NCI-H345 treated with DMSO at 0.1 percent for 48 hours (cell line): ENCODE measurements around the gene UGT1A1.
A peak's percentile ranks its signal among the peaks of the same experiment; 100 is the strongest.
"Not testable (repeated sequence)": the region's sequence is repeated elsewhere in the genome, so short reads cannot be mapped to it uniquely, and the experiment has no call there.

Experiments used
- DNase-seq: peaks from one replicate; lab custom pipeline; 2025; ENCODE audit not compliant: unreplicated experiment; lab: John Stamatoyannopoulos, UW

UGT1A1 gene

DNA sequence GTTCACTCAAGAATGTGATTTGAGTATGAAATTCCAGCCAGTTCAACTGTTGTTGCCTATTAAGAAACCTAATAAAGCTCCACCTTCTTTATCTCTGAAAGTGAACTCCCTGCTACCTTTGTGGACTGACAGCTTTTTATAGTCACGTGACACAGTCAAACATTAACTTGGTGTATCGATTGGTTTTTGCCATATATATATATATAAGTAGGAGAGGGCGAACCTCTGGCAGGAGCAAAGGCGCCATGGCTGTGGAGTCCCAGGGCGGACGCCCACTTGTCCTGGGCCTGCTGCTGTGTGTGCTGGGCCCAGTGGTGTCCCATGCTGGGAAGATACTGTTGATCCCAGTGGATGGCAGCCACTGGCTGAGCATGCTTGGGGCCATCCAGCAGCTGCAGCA, at the start of gene UGT1A1:
Gene UGT1A1, plus strand, starts transcription at position 228 of the 400 bp plus-strand sequence. Its CDS starts 18 bp downstream, at position 246.
- no peak for DNase-seq

DNA sequence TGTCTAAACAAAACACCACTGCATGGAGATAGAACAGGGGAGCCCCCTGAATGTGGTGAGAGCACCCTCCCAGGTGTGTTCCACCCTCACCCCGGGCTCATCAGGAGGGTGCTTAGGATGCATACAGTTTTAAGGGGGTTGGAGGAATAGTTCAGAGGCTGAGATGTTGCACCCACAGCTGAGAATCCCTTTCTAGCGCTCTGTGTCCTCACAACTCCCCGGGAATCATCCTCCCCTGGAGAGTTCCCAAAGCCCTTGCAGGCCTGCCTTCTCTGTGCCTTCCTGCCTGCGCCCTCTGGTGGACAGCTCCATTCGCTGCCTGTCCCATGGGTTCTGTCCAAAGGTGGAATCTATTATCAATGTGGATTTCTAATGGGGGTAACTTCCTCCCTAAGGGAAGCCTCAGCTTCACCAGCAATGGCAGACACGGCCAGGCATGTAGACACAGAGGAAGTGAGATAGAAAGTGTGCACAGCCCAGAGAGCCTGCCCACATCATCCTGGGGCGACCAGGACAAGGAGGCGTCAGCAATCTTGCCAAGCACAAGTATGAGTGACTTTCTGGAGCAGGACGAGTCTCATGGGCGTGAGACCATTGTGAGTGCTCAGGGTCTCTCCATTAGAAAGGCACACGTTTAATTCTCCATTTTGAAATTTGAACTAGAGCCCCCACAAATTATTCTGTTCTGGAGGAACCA, 48.6 kb upstream of the UGT1A1 start:
- peak; percentile 37 for DNase-seq

DNA sequence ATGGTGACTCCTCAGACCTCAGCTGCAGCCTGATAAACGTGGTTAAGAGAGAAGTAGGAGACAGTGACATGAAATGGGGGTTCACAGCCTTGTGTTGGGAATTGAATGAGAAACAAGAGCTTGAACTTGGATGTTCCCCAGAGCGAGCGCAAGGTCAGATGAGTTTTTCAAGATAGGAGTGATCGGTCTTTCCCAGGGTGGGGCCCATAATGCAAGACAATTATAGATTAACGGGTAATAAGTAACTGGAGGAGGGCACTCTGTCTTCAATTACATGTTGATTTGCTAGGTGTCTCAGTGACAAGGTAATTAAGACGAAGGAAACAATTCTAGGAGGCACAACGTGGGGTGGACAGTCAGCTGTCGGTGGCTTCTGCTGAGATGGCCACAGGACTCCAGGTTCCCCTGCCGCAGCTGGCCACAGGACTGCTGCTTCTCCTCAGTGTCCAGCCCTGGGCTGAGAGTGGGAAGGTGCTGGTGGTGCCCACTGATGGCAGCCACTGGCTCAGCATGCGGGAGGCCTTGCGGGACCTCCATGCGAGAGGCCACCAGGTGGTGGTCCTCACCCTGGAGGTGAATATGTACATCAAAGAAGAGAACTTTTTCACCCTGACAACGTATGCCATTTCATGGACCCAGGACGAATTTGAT, 47.3 kb upstream of the UGT1A1 start, which contains the start of gene UGT1A5:
Gene UGT1A5, plus strand, starts transcription at position 297 of the 651 bp plus-strand sequence. Its CDS starts 85 bp downstream, at position 382.
- DNase-seq: no peak

DNA sequence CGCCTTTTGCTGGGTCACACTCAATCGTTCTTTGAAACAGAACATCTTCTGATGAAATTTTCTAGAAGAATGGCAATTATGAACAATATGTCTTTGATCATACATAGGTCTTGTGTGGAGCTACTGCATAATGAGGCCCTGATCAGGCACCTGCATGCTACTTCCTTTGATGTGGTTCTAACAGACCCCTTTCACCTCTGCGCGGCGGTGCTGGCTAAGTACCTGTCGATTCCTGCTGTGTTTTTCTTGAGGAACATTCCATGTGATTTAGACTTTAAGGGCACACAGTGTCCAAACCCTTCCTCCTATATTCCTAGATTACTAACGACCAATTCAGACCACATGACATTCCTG, 46.8 kb upstream of the UGT1A1 start:
- no peak for DNase-seq

DNA sequence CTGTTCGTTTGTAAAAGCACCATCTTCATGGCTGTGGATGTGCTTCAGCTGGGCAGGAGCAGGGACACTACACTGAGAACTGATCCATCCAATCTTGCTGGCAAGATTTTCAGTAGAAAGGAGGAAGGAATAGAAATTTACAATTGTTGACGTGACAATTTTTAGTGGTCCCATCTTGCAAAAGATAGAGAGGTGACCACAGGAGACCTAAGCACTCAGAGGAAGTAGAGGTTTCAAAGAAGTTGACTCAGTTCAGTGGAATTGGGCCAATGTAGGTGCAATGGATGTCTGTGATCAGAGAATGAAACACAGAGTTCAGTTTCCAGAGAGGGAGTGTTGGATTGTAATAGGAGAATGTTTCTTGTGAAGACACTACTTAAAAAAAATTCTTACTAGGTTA, 45.9 kb upstream of the UGT1A1 start:
- no peak for DNase-seq

DNA sequence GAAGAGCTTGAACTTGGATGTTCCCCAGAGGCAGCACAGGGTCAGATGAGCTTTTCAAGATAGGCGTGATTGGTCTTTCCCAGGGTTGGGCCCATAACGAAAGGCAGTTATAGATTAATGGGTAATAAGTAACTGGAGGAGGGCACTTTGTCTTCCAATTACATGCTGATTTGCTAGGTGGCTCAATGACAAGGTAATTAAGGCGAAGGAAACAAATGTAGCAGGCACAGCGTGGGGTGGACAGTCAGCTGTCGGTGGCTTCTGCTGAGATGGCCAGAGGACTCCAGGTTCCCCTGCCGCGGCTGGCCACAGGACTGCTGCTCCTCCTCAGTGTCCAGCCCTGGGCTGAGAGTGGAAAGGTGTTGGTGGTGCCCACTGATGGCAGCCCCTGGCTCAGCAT, 41.5 kb upstream of the UGT1A1 start, which contains the start of gene UGT1A4:
Gene UGT1A4, plus strand, starts transcription at position 185 of the 400 bp plus-strand sequence. Its CDS starts 85 bp downstream, at position 270.
- DNase-seq: no peak

DNA sequence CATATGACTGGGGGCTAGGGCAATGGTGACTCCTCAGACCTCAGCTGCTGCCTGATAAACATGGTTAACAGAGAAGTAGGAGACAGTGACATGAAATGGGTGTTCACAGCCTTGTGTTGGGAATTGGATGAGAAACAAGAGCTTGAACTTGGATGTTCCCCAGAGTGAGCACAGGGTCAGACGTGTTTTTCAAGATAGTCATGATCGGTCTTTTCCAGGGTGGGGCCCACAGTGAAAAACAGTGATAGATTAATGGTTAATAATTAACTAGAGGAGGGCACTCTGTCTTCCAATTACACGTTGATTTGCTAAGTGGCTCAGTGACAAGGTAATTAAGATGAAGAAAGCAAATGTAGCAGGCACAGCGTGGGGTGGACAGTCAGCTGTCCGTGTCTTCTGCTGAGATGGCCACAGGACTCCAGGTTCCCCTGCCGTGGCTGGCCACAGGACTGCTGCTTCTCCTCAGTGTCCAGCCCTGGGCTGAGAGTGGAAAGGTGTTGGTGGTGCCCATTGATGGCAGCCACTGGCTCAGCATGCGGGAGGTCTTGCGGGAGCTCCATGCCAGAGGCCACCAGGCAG, 31.3 kb upstream of the UGT1A1 start, which contains the start of gene UGT1A3:
Gene UGT1A3, plus strand, starts transcription at position 320 of the 579 bp plus-strand sequence. Its CDS starts 85 bp downstream, at position 405.
- no peak for DNase-seq

DNA sequence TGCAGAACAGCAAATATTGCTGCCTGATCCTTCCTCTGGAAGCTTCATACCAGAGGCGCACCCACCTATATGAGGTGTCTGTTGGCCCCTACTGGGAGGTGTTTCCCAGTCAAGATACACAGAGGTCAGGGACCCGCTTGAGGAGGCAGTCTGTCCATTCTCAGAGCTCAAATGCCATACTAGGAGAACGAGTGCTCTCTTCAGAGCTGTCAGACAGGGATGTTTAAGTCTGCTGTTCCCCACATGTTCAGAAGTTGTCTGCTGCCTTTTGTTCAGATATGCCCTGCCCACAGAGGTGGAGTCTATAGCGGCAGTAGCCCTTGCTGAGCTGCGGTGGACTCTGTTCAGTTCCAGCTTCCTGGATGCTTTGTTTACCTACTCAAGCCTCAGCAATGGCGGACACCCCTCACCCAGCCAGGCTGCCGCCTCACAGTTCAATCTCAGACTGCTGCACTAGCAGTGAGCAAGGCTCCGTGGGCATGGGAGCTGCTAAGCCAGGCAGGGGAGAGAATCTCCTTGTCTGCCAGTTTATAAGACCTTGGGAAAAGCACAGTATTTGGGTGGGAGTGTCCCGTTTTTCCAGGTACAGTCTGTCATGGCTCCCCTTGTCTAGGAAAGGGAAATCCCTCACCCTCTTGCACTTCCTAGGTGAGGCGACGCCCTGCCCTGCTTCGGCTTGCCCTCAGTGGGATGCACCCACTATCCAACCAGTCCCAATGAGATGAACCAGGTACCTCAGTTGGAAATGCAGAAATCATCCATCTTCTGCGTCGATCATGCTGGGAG, 23.0 kb upstream of the UGT1A1 start:
- not testable (repeated sequence) for DNase-seq

DNA sequence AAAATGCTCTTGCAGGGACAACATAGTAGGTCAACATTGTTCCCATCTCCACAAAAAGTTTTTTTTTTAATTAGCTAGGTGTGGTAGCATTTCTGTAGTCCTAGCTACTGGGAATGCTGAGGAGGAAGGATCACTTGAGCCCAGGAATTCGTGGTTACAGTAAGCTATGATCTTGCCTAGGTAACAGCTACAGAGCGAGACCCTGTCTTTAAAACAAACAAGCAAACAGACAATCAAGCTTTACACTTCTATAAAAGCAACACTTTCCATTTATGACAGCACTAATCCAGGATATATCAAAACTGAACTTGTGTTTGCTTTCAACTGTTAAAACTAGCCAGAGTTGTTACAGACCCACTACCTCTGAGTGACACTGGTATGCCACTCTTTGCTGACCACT, 19.2 kb upstream of the UGT1A1 start:
- DNase-seq: no peak

DNA sequence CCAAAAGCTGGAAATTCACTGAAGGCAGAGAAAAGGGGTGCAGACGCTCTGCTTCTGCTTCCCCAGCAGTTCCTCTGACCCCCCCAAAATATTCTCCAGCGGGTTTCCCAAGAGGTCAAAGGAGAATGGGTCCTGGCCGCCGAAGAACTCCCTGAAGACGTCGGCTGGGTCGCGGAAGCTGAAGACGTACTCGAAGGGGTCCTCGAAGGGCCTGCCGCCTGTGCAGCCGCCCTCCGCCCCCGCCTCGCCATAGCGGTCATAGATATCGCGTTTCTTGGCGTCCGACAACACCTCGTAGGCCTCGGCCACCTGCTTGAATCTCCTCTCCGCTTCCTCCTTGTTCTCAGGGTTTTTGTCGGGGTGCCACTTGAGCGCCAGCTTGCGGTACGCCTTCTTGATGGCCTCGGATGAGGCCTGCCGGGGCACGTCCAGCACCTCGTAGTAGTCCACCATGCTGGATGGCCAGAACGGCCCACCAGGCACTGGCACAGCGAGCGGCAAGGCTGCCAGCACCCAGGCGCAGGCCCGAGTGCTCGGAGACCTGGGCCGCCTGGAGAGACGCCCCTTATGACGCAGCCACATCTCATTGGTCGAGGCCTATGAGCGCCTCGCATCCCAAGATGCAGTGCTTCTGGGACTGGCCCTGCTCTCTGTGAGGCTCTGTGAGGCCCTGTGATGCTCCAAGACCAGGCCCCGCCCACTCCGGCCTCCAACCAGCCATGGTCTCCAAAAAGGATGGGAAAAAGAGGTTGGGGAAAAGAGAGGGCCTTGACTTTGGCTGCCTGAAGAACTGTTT, 16.4 kb upstream of the UGT1A1 start:
- no peak for DNase-seq

DNA sequence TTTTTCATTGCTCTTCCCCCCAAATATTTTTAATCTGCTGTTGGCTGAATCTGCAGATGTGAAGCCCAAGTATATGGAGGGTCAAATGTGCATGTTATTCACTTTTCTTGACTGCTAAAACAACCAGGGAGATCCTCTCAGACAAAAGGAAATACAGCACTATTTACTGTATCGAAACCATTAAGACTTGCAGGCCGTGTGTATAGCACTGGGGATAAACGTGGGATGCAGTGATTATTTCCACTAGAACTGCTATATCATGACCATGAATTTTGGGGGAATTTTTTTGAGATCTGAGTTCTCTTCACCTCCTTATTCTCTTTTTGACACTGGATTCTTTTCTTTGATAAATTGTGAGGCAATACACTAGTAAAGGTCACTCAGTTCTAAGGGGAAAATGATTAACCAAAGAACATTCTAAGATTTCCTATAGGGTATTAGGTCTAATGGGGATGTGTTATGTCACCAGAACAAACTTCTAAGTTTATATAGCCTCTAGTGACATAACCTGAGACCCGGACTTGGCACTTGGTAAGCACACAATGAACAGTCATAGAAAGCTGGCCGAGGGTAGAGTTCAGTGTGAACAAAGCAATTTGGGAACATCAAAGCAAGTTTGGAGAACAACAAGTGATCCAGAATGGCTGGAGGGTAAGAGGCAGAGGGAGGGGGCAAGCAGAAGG, 14.9 kb upstream of the UGT1A1 start:
- no peak for DNase-seq

DNA sequence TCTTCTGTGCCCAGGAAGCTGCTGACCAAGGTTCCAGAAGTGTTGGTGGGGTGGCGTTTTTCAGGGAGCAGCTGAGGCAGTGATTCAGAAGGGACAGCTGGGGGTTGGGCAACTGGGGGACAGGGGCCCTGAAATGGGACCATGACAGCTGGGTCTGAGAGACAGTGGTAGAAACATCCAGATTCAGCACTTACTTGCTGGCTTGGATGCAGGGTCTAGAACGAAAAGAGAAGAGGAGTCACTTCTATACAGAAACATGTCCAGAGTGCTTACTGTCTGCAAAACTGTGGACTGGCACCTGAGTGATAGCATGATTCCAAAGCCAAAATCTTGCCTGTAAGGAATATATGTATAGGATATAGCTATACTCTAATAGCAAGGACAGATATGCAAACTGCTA, 14.2 kb upstream of the UGT1A1 start:
- not testable (repeated sequence) for DNase-seq

DNA sequence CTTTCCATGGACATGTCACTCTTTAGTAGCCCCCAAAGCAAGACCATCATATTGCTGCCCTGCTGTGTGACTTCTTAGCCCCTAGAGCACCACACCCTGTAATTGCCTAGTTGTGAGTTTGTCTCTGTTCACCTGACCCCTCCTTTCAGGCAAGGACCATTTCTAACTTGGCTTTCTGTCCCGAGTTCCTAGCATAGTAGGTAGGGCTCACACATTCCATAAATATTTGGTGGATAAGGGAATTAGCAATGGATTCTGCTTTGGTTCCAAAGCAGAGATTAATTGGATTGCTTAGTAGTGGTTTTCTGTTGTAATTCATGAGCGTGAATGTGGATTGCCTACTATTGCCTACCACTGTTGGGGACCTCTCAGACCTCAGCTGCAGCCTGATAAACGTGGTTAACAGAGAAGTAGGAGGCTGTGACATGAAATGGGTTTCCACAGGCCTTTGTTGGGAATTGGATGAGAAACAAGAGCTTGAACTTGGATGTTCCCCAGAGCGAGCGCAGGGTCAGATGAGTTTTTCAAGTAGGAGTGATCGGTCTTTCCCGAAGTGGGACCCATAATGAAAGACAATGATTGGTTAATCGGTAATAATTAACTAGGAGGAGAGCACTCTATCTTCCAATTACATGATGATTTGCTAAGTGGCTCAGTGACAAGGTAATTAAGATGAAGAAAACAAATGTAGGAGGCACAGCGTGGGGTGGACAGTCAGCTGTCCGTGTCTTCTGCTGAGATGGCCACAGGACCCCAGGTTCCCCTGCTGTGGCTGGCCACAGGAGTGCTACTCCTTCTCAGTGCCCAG, 13.4 kb upstream of the UGT1A1 start:
- no peak for DNase-seq

DNA sequence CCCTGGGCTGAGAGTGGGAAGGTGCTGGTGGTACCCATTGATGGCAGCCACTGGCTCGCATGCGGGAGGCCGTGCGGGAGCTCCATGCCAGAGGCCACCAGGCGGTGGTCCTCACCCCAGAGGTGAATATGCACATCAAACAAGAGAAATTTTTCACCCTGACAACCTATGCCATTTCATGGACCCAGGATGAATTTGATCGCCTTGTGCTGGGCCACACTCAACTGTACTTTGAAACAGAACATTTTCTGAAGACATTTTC, 12.9 kb upstream of the UGT1A1 start:
- no peak for DNase-seq

DNA sequence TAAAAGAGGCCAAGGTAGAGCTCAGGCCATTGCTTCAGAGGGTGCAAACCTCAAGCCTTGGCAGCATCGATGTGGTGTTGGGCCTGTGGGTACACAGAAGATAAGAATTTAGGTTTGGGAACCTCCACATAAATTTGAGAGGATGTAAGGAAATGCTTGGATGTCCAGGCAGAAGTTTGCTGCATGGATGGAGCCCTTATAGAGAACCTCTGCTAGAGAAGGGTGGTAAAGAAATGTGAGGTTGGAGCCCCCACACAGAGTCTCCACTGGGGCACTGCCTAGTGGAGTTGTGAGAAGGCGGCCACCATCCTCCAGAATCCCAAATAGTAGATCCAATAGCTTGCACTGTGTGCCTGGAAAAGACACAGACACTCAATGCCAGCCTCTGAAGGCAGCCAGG, 9.4 kb upstream of the UGT1A1 start:
- not testable (repeated sequence) for DNase-seq

DNA sequence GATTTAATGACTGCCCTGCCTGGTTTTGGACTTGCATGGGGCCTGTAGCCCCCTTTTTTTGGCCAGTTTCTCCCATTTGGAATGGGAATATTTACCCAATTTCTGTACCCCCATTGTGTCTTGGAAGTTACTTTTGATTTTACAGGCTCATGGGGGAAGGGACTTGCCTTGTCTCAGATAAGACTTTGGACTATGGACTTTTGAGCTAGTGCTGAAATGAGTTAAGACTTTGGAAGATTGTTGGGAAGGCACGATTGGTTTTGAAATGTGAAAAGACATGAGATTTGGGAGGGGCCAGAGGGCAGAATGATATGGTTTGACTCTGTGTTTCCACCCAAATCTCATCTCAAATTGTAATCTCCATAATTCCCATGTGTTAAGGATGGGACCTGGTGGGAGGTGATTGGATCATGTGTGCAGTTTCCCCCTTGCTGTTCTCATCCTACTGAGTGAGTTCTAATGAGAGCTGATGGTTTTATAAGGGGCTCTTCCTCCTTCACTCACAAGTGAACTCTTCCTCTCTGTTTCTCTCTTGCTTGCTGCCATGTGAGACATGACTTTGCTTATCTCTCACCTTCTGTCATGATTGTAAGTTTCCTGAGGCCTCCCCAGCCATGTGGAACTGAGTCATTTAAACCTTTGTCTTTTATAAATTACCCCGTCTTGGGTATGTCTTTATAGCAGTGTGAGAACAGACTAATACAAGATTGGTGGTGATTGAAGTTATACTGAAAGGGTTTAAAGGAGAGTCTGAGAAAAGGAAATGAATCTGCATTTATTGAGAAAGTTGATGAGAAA, 8.7 kb upstream of the UGT1A1 start:
- not testable (repeated sequence) for DNase-seq

DNA sequence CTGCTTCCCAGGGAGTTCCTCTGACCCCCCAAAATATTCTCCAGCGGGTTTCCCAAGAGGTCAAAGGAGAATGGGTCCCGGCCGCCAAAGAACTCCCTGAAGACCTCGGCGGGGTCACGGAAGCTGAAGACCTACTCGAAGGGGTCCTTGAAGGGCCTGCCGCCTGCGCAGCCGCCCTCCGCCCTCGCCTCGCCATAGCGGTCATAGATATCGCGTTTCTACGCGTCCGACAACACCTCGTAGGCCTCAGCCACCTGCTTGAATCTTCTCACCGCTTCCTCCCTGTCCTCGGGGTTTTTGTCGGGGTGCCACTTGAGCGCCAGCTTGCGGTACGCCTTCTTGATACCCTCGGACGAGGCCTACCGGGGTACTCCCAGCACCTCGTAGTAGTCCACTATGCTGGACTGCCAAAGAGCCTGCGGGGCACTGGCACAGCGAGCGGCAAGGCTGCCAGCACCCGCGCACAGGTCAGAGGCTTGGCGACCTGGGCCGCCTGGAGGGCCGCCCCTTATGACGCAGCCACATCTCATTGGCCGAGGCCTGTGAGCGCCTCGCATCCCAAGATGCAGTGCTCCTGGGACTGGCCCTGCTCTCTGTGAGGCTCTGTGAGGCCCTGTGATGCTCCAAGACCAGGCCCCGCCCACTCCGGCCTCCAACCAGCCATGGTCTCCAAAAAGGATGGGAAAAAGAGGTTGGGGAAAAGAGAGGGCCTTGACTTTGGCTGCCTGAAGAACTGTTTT, 5.0 kb upstream of the UGT1A1 start:
- DNase-seq: no peak
